Measurements from ENCODE around the gene RGS3. TPM values are rescaled to one million over a fixed set of nuclear protein-coding genes. Genes with fewer than 3 reads are reported as not detected.

RGS3 gene
- total RNA-seq, 4 donors from 2014 or later, result 16.2 to 75.6 (median 54.9) TPM

DNA sequence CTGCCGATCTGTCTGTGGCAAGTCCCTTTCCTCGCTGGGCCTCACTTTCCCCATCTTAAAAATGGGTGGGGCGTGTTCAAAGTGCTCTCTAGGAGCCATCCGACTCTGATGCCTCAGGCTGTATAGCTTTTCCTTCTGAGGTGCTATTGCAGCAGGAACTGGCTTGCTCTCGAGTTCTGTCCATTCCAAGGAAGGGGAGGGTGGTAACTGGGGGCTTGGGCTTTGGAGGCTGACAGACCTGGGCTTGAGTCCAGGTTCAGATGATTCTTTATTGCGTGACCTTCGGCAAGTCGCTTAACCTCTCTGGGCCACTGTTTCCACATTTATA, 139.5 kb downstream of the RGS3 start:
- Histone ChIP-seq H3K4me3 (no peak overlapping the region), H3K36me3 (no peaks in the 10 kb centered on the region), H3K27me3 (no peaks in the 10 kb centered on the region), H3K4me1 (peaks cover 0 to 10% of the 10 kb centered on the region in 2 donors), H3K27ac (peak overlapping the region in 1 of 2 donors; percentile 58), H3K9me3 (no peaks in the 10 kb centered on the region)
- DNase-seq, result no peak
- intact Hi-C loops (cut with DNase I; ENCODE audit: low total_unique reads), result no loop called here
- TF ChIP-seq POLR2A (IDR thresholded peaks at IDR 0.05), result no peak
- TF ChIP-seq, protein P1, sequence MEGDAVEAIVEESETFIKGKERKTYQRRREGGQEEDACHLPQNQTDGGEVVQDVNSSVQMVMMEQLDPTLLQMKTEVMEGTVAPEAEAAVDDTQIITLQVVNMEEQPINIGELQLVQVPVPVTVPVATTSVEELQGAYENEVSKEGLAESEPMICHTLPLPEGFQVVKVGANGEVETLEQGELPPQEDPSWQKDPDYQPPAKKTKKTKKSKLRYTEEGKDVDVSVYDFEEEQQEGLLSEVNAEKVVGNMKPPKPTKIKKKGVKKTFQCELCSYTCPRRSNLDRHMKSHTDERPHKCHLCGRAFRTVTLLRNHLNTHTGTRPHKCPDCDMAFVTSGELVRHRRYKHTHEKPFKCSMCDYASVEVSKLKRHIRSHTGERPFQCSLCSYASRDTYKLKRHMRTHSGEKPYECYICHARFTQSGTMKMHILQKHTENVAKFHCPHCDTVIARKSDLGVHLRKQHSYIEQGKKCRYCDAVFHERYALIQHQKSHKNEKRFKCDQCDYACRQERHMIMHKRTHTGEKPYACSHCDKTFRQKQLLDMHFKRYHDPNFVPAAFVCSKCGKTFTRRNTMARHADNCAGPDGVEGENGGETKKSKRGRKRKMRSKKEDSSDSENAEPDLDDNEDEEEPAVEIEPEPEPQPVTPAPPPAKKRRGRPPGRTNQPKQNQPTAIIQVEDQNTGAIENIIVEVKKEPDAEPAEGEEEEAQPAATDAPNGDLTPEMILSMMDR (IDR thresholded peaks at IDR 0.05), result no peak

DNA sequence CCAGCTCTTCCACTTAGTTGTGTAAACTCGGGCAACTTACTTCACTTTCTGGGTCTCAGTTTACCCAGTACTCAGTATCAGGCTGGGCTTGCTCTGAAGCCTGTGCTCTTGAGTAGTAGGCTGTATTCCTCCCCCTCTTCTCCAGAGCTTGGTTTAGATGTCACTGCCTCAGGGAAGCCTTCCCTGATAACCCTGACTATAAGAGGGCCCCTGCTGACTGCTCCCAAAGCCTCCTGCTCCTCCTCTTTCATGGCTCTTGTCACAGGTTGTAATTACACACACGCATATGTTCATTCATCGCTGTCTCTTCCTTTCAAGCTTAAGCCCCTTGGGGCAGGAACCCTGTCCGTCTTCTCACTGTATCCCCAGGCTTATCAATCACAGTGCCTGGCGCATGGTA, 140.2 kb downstream of the RGS3 start:
- Histone ChIP-seq H3K27ac (no peak overlapping the region), H3K36me3 (no peaks in the 10 kb centered on the region), H3K4me1 (peaks cover 0 to 10% of the 10 kb centered on the region in 2 donors), H3K27me3 (no peaks in the 10 kb centered on the region), H3K9me3 (no peaks in the 10 kb centered on the region), H3K4me3 (no peak overlapping the region)
- DNase-seq, result no peak
- intact Hi-C loops (cut with DNase I; ENCODE audit: low total_unique reads), result no loop called here
- TF ChIP-seq, protein P1 (IDR thresholded peaks at IDR 0.05), result no peak
- TF ChIP-seq POLR2A (IDR thresholded peaks at IDR 0.05), result no peak

DNA sequence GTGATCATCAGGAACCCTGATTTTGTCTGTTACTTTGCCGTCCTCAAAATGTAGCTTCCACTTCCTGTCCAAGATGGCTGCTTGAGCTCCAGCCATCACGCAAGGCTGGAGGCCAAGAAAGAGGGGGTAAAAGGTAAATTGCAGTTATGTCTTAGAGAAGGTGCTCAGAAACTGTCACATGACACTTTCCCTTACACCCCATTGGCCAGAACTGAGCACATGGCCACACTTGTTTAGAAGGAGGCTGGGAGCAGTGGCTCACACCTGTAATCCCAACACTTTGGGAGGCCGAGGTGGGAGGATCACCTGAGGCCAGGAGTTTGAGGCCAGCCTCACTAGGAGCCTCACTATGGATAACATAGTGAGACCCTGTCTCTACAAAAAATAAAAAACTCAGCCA, 140.9 kb downstream of the RGS3 start:
- Histone ChIP-seq H3K4me3 (no peak overlapping the region), H3K4me1 (peaks cover 0 to 10% of the 10 kb centered on the region in 2 donors), H3K27me3 (no peaks in the 10 kb centered on the region), H3K9me3 (no peaks in the 10 kb centered on the region), H3K27ac (no peak overlapping the region), H3K36me3 (no peaks in the 10 kb centered on the region)
- DNase-seq, result no peak
- TF ChIP-seq, protein P1 (IDR thresholded peaks at IDR 0.05), result no peak
- no peak for TF ChIP-seq POLR2A (IDR thresholded peaks at IDR 0.05)
- intact Hi-C loops (cut with DNase I; ENCODE audit: low total_unique reads), result no loop called here

DNA sequence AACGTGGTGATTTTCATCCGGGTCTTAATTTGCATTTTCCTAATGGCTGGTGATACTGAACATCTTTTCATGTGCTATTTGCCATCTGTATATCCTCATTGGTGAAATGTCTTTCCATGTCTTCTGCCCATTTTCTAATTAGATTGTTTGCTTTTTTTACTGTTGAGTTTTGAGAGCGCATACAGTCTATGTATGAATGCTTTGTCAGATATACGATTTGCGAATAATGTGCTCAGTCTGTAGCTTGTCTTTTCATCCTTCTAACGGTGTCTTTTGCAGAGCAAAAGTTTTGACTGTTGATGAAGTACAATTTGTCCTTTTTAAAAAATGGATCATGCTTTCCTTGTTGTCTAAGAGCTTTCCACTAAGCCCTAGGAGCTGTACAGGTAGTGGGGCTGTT, 143.0 kb downstream of the RGS3 start:
- peaks cover 0 to 15% of the 10 kb centered on the region in 2 donors for H3K4me1 ChIP-seq
- H3K9me3 ChIP-seq, result no peaks in the 10 kb centered on the region
- intact Hi-C loops (cut with DNase I; ENCODE audit: low total_unique reads), result no loop called here
- no peak for DNase-seq
- H3K4me3 ChIP-seq, result no peak overlapping the region
- H3K27ac ChIP-seq, result no peak overlapping the region
- no peak for TF ChIP-seq POLR2A (IDR thresholded peaks at IDR 0.05)
- TF ChIP-seq, protein P1 (IDR thresholded peaks at IDR 0.05), result no peak
- H3K27me3 ChIP-seq, result no peaks in the 10 kb centered on the region
- H3K36me3 ChIP-seq, result no peaks in the 10 kb centered on the region

DNA sequence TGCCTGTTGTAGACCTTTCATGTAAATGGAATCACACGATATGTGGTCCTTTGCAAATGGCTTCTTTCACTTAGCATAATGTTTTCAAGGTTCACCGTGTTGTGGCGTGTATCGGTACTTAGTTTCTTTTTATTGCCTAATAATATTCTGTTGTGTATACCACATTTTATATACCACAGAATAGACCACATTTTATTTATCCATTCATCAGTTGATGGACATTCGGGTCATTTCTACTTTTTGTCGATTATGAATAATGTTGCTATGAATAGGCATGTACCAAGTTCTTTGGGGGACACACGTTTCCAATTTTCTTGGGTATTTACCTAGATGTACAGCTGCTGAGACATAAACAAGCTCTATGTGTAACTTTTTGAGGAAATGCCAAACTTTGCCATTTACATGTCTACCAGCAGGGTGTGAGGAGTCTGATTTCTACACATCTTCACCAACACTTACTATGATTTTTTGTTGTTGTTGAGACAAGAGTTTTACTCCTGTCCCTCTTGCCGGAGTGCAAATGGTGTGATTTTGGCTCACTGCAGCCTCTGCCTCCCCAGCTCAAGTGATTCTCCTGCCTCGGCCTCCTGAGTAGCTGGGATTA, 144.7 kb downstream of the RGS3 start:
- DNase-seq, result no peak

More for the DNA sequence above, 144.7 kb downstream of the RGS3 start:
- H3K27ac ChIP-seq, result no peak overlapping the region
- TF ChIP-seq POLR2A (IDR thresholded peaks at IDR 0.05), result no peak
- TF ChIP-seq, protein P1 (IDR thresholded peaks at IDR 0.05), result no peak
- H3K36me3 ChIP-seq, result no peaks in the 10 kb centered on the region
- H3K4me3 ChIP-seq, result no peak overlapping the region
- H3K9me3 ChIP-seq, result no peaks in the 10 kb centered on the region
- intact Hi-C loops (cut with DNase I; ENCODE audit: low total_unique reads), result no loop called here
- H3K4me1 ChIP-seq, result peaks cover 0 to 5% of the 10 kb centered on the region in 2 donors
- no peaks in the 10 kb centered on the region for H3K27me3 ChIP-seq
